DND-41 (cell line): Measurements from ENCODE around the gene DYDC1.
"Not testable (repeated sequence)": the region's sequence is repeated elsewhere in the genome, so short reads cannot be mapped to it uniquely, and the experiment has no call there.

ENCODE experiments used
- ATAC-seq: fragments of 200-7000 bp; cut with Tn5 transposase; 3 replicates; pipeline ENCODE4 v1.9.1; 2021; ENCODE audit warnings: low read depth; ENCODE audit not compliant: insufficient read depth
- DNase-seq: peaks from one replicate; pipeline ENCODE4 v3.0.0-alpha.2; 2020
- H2AFZ ChIP-seq: 2 replicates; pipeline ENCODE4 v1.6.0; 2012; ENCODE audit warnings: low read depth, low read length
- H3K27ac ChIP-seq: 2 replicates; pipeline ENCODE4 v1.5.1; 2012; ENCODE audit warnings: low read length, inconsistent platforms
- H3K27me3 ChIP-seq: fragments of 200-600 bp; sonication (generic); 2 replicates; pipeline ENCODE4 v1.6.0; 2012; ENCODE audit warnings: low read length, mild to moderate bottlenecking, inconsistent platforms; ENCODE audit not compliant: insufficient read depth, poor library complexity
- H3K36me3 ChIP-seq: 2 replicates; pipeline ENCODE4 v1.5.1; 2012; ENCODE audit warnings: low read length, inconsistent platforms; ENCODE audit not compliant: insufficient read depth
- H3K4me1 ChIP-seq: 2 replicates; pipeline ENCODE4 v1.5.1; 2012; ENCODE audit warnings: mild to moderate bottlenecking, low read length; ENCODE audit not compliant: insufficient read depth
- H3K4me2 ChIP-seq: 2 replicates; pipeline ENCODE4 v1.6.0; 2012; ENCODE audit warnings: mild to moderate bottlenecking, moderate library complexity, low read length, inconsistent platforms; ENCODE audit not compliant: insufficient read depth
- H3K4me3 ChIP-seq, 2 experiments: fragments of 200-600 bp in 1 of 2; shearing (Covaris generic) in 1 of 2; 2 replicates each; pipeline ENCODE4 v1.5.1; 2012 to 2016; ENCODE audit warnings: inconsistent platforms in 2 of 2, low read length in 2 of 2, mild to moderate bottlenecking in 2 of 2, low read depth in 1 of 2, moderate library complexity in 1 of 2
- H3K79me2 ChIP-seq: 2 replicates; pipeline ENCODE4 v1.6.0; 2012; ENCODE audit warnings: low read length, inconsistent platforms; ENCODE audit not compliant: insufficient read depth
- H3K9ac ChIP-seq: 2 replicates; pipeline ENCODE4 v1.6.0; 2012; ENCODE audit warnings: low read depth, mild to moderate bottlenecking, inconsistent platforms, low read length, moderate library complexity
- H3K9me3 ChIP-seq: 2 replicates; pipeline ENCODE4 v1.5.1; 2012; ENCODE audit warnings: low read length, moderate library complexity, mild to moderate bottlenecking, inconsistent platforms; ENCODE audit not compliant: insufficient read depth, severe bottlenecking
- H4K20me1 ChIP-seq: 2 replicates; pipeline ENCODE4 v1.6.0; 2012; ENCODE audit warnings: low read length; ENCODE audit not compliant: insufficient read depth
- CTCF ChIP-seq: IDR thresholded peaks from 2 replicates; pipeline ENCODE4 v1.5.1; 2012; ENCODE audit warnings: borderline replicate concordance, low read length, moderate library complexity, mild to moderate bottlenecking; ENCODE audit not compliant: poor library complexity, severe bottlenecking; ENCODE audit errors: extremely low read depth
- EZH2 ChIP-seq: IDR thresholded peaks from 3 replicates; pipeline ENCODE4 v1.6.1; 2012; ENCODE audit warnings: borderline replicate concordance, low read depth, mild to moderate bottlenecking, moderate library complexity, low read length, inconsistent platforms; ENCODE audit not compliant: severe bottlenecking

The DYDC1 gene

GRCh38 chr10:80319318-80319717 is 37.2 kb downstream of the DYDC1 start:
- Histone ChIP-seq H3K4me1 (no peaks in the 10 kb centered on the region), H3K9ac (no peak overlapping the region), H3K27ac (no peak overlapping the region), H3K9me3 (no peaks in the 10 kb centered on the region), H3K4me3 (no peak overlapping the region), H3K36me3 (no peaks in the 10 kb centered on the region), H4K20me1 (no peaks in the 10 kb centered on the region), H3K4me2 (no peak overlapping the region), H2AFZ (no peak overlapping the region), H3K79me2 (no peaks in the 10 kb centered on the region), H3K27me3 (peaks cover 5% of the 10 kb centered on the region)
- no peak for TF ChIP-seq EZH2
- TF ChIP-seq CTCF, result no peak
- ATAC-seq, result no peak
- no peak for DNase-seq

- Histone ChIP-seq H3K36me3 (no peaks in the 10 kb centered on the region), H4K20me1 (no peaks in the 10 kb centered on the region), H3K4me1 (no peaks in the 10 kb centered on the region), H3K4me2 (no peak overlapping the region), H3K27me3 (peaks cover 5% of the 10 kb centered on the region), H3K9me3 (no peaks in the 10 kb centered on the region), H3K27ac (no peak overlapping the region), H3K9ac (no peak overlapping the region), H3K79me2 (no peaks in the 10 kb centered on the region), H2AFZ (no peak overlapping the region), H3K4me3 (no peak overlapping the region)
- ATAC-seq, result no peak
- DNase-seq, result no peak
- TF ChIP-seq EZH2 (no peak), CTCF (no peak)
Measured at GRCh38 chr10:80318742-80319141, 37.8 kb downstream of the DYDC1 start.

GRCh38 chr10:80315391-80315790 is 41.2 kb downstream of the DYDC1 start:
- H3K9ac ChIP-seq, result no peak overlapping the region
- H3K4me3 ChIP-seq, result no peak overlapping the region
- ATAC-seq (no peak), DNase-seq (no peak)
- peaks cover 3% of the 10 kb centered on the region for H3K27me3 ChIP-seq
- H3K27ac ChIP-seq, result no peak overlapping the region
- H4K20me1 ChIP-seq, result no peaks in the 10 kb centered on the region
- TF ChIP-seq CTCF (no peak), EZH2 (no peak)
- H3K4me1 ChIP-seq, result no peaks in the 10 kb centered on the region
- no peaks in the 10 kb centered on the region for H3K36me3 ChIP-seq
- H3K79me2 ChIP-seq, result no peaks in the 10 kb centered on the region
- H3K4me2 ChIP-seq, result no peak overlapping the region
- no peak overlapping the region for H2AFZ ChIP-seq
- no peaks in the 10 kb centered on the region for H3K9me3 ChIP-seq

- Histone ChIP-seq H3K27me3 (no peaks in the 10 kb centered on the region), H3K79me2 (no peaks in the 10 kb centered on the region), H2AFZ (no peak overlapping the region), H3K4me3 (no peak overlapping the region), H3K9me3 (no peaks in the 10 kb centered on the region), H3K36me3 (no peaks in the 10 kb centered on the region), H4K20me1 (no peaks in the 10 kb centered on the region), H3K9ac (no peak overlapping the region), H3K4me2 (no peak overlapping the region), H3K4me1 (no peaks in the 10 kb centered on the region), H3K27ac (no peak overlapping the region)
- no peak for DNase-seq
- TF ChIP-seq EZH2 (no peak), CTCF (no peak)
- no peak for ATAC-seq
Measured at GRCh38 chr10:80313523-80313922, 43.0 kb downstream of the DYDC1 start.

- not testable (repeated sequence) for H3K4me1 ChIP-seq, H3K4me3 ChIP-seq, H3K9me3 ChIP-seq, H2AFZ ChIP-seq, H3K27me3 ChIP-seq, DNase-seq, H3K79me2 ChIP-seq, ATAC-seq, H4K20me1 ChIP-seq, H3K36me3 ChIP-seq, H3K4me2 ChIP-seq, H3K27ac ChIP-seq, H3K9ac ChIP-seq
Measured at GRCh38 chr10:80305989-80306388, 50.6 kb downstream of the DYDC1 start.
